ENCODE data around the gene KCP. TPM values are rescaled to one million over a fixed set of nuclear protein-coding genes. Genes with fewer than 3 reads are reported as not detected.

Gene KCP
- polyA plus RNA-seq, 1 donor from 2014 or later, result 0.31 TPM

DNA sequence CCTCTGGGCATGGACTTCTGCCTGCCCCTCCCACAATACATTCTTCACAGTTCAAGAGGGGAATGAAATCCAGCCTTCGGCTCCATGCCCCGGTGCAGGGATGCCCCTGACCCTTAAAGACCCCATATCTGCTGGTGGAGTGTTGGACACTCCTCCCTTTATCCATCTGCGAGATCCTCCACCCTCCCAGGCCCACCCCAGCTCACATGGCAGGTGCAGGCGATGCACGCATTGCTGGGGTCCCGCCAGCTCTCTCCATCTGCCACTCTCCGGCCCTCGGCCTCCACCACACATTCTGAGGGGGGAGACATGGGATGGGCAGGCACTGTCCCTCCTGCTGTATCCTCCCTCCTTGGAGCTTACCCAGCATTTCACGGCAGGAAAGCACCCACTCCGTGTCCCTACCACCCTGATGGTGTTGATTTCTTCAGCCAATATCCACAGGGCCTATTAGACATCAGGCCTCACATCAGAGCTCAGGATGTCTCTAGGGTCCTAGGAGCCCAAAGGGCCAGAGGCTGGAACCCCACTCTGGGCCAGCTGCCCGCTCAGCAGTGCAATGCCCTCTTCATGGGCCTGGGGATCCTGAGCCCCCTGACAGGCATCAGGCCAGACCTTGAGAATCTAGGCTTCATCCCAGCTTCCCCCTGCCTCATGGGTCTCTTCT lies 29.6 kb downstream of the KCP start:
- H3K27me3 ChIP-seq (ENCODE audit: insufficient read depth, low read depth, low read length), result no peaks in the 10 kb centered on the region
- H4K20me1 ChIP-seq (ENCODE audit: insufficient read depth), result no peaks in the 10 kb centered on the region
- H3F3A ChIP-seq (ENCODE audit: insufficient read depth, low read length, poor library complexity, severe bottlenecking), result no peaks in the 10 kb centered on the region
- H3K27ac ChIP-seq (ENCODE audit: low read length), result no peak overlapping the region
- H3K4me2 ChIP-seq (ENCODE audit: low read length), result no peak overlapping the region
- no peaks in the 10 kb centered on the region for H3K79me2 ChIP-seq (replicated peaks; ENCODE audit: insufficient read depth, low read length)
- H3K9ac ChIP-seq (ENCODE audit: low read length), result no peak overlapping the region
- H3K36me3 ChIP-seq (ENCODE audit: insufficient read depth, low read length), result no peaks in the 10 kb centered on the region
- TF ChIP-seq EZH2 (IDR thresholded peaks at IDR 0.05; ENCODE audit: borderline replicate concordance, insufficient read depth, low read length, poor library complexity, severe bottlenecking) (no peak), MXI1 (conservative IDR thresholded peaks at IDR 0.05; ENCODE audit: poor library complexity, severe bottlenecking) (no peak), SMC3 (conservative IDR thresholded peaks at IDR 0.05; ENCODE audit: poor library complexity) (no peak), TAF1 (IDR thresholded peaks at IDR 0.05; ENCODE audit: low read depth) (no peak), RAD21 (conservative IDR thresholded peaks at IDR 0.05) (no peak), EP300 (conservative IDR thresholded peaks at IDR 0.05; ENCODE audit: poor library complexity, severe bottlenecking) (no peak), POLR2AphosphoS5 (IDR thresholded peaks at IDR 0.05) (no peak)
- TF ChIP-seq, protein P1, sequence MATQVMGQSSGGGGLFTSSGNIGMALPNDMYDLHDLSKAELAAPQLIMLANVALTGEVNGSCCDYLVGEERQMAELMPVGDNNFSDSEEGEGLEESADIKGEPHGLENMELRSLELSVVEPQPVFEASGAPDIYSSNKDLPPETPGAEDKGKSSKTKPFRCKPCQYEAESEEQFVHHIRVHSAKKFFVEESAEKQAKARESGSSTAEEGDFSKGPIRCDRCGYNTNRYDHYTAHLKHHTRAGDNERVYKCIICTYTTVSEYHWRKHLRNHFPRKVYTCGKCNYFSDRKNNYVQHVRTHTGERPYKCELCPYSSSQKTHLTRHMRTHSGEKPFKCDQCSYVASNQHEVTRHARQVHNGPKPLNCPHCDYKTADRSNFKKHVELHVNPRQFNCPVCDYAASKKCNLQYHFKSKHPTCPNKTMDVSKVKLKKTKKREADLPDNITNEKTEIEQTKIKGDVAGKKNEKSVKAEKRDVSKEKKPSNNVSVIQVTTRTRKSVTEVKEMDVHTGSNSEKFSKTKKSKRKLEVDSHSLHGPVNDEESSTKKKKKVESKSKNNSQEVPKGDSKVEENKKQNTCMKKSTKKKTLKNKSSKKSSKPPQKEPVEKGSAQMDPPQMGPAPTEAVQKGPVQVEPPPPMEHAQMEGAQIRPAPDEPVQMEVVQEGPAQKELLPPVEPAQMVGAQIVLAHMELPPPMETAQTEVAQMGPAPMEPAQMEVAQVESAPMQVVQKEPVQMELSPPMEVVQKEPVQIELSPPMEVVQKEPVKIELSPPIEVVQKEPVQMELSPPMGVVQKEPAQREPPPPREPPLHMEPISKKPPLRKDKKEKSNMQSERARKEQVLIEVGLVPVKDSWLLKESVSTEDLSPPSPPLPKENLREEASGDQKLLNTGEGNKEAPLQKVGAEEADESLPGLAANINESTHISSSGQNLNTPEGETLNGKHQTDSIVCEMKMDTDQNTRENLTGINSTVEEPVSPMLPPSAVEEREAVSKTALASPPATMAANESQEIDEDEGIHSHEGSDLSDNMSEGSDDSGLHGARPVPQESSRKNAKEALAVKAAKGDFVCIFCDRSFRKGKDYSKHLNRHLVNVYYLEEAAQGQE (IDR thresholded peaks at IDR 0.05; ENCODE audit: borderline replicate concordance), result no peak
- TF ChIP-seq, protein P2, sequence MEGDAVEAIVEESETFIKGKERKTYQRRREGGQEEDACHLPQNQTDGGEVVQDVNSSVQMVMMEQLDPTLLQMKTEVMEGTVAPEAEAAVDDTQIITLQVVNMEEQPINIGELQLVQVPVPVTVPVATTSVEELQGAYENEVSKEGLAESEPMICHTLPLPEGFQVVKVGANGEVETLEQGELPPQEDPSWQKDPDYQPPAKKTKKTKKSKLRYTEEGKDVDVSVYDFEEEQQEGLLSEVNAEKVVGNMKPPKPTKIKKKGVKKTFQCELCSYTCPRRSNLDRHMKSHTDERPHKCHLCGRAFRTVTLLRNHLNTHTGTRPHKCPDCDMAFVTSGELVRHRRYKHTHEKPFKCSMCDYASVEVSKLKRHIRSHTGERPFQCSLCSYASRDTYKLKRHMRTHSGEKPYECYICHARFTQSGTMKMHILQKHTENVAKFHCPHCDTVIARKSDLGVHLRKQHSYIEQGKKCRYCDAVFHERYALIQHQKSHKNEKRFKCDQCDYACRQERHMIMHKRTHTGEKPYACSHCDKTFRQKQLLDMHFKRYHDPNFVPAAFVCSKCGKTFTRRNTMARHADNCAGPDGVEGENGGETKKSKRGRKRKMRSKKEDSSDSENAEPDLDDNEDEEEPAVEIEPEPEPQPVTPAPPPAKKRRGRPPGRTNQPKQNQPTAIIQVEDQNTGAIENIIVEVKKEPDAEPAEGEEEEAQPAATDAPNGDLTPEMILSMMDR (IDR thresholded peaks at IDR 0.05; ENCODE audit: poor library complexity, severe bottlenecking), result no peak
- no peak overlapping the region for H2AFZ ChIP-seq (ENCODE audit: low read depth, low read length)
- no peaks in the 10 kb centered on the region for H3K9me3 ChIP-seq (ENCODE audit: low read length)
- H3K9me2 ChIP-seq (ENCODE audit: insufficient read depth, low read length), result no peaks in the 10 kb centered on the region
- H3K4me3 ChIP-seq (ENCODE audit: low read length), result no peak overlapping the region

DNA sequence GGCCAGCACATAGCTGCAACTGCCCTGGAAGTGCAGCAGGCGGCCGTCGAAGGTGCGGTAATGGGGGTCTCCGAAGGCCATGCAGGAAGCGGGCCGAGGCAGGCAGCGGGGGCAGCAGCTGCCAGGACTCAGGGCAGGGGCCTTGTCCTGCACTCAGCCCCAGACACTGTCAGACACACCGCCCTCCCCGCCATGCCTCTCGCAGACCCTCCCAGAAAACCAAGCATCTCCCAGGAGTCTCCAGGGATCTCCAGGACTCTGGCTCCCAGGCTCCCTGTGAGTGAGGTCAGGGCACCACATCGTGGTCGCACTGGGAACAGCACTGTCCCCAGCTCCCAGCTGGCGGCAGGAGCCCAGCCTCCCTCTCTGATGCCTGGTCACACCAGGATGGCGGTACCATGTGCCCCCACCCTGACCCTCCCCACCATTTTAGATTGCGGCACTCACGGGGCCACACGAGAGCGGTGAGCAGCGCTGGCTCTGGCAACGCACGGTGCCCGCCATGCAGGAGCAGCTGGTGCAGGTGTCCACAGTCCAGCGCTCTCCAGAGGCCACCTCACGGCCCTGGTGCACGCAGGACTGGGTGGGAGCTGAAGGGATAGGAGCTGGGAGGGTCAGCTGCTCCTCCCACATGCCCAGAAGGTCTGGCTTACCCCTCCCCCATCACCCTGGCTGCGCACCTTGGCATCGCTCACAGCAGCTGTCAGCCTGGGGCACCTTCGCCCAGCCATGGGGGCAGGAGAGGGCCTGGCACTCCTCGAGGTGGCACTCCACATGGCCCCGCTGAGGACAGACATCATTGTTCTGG lies 30.4 kb downstream of the KCP start:
- no peaks in the 10 kb centered on the region for H3K27me3 ChIP-seq (ENCODE audit: insufficient read depth, low read depth, low read length)
- H3K4me2 ChIP-seq (ENCODE audit: low read length), result no peak overlapping the region
- no peaks in the 10 kb centered on the region for H3K9me2 ChIP-seq (ENCODE audit: insufficient read depth, low read length)
- H3F3A ChIP-seq (ENCODE audit: insufficient read depth, low read length, poor library complexity, severe bottlenecking), result no peaks in the 10 kb centered on the region
- no peak overlapping the region for H3K4me3 ChIP-seq (ENCODE audit: low read length)
- no peaks in the 10 kb centered on the region for H3K79me2 ChIP-seq (replicated peaks; ENCODE audit: insufficient read depth, low read length)
- TF ChIP-seq, protein P2 (IDR thresholded peaks at IDR 0.05; ENCODE audit: poor library complexity, severe bottlenecking), result peak; percentile 86
- TF ChIP-seq EZH2 (IDR thresholded peaks at IDR 0.05; ENCODE audit: borderline replicate concordance, insufficient read depth, low read length, poor library complexity, severe bottlenecking) (no peak), RAD21 (conservative IDR thresholded peaks at IDR 0.05) (peak; percentile 91), SMC3 (conservative IDR thresholded peaks at IDR 0.05; ENCODE audit: poor library complexity) (peak; percentile 84)
- TF ChIP-seq, protein P1 (IDR thresholded peaks at IDR 0.05; ENCODE audit: borderline replicate concordance), result no peak
- H3K9ac ChIP-seq (ENCODE audit: low read length), result no peak overlapping the region
- no peaks in the 10 kb centered on the region for H3K9me3 ChIP-seq (ENCODE audit: low read length)
- no peak overlapping the region for H2AFZ ChIP-seq (ENCODE audit: low read depth, low read length)
- no peaks in the 10 kb centered on the region for H3K36me3 ChIP-seq (ENCODE audit: insufficient read depth, low read length)
- H4K20me1 ChIP-seq (ENCODE audit: insufficient read depth), result no peaks in the 10 kb centered on the region
- no peak overlapping the region for H3K27ac ChIP-seq (ENCODE audit: low read length)
